A549 (cell line): ENCODE measurements around the gene NYAP1.

Source experiments
- CBX2 ChIP-seq: fragments of 200-600 bp; sonication (generic); IDR thresholded peaks from 2 replicates; pipeline ENCODE4 v1.6.1; 2016; ENCODE audit warnings: low read depth, mild to moderate bottlenecking, borderline replicate concordance
- CBX8 ChIP-seq: fragments of 200-600 bp; sonication (generic); IDR thresholded peaks from 2 replicates; pipeline ENCODE4 v1.6.1; 2016
- CEBPB ChIP-seq, 2 experiments: fragments of >200 bp in 1 of 2; sonication (Bioruptor Twin) in 1 of 2; formaldehyde crosslinking in 1 of 2; IDR thresholded peaks; 2 replicates each; pipeline ENCODE4 v1.6.1; 2012 to 2016
- CHD2 ChIP-seq: fragments of 150-350 bp; IDR thresholded peaks from 2 replicates; pipeline ENCODE4 v1.6.1; 2014; ENCODE audit warnings: low read length; ENCODE audit not compliant: partially characterized antibody
- CHD4 ChIP-seq: fragments of 200-600 bp; sonication (generic); IDR thresholded peaks from 2 replicates; pipeline ENCODE4 v1.6.1; 2016; ENCODE audit warnings: antibody characterized with exemption, mild to moderate bottlenecking, borderline replicate concordance
- EP300 ChIP-seq, 2 experiments: fragments of >200 bp; sonication (Bioruptor Twin); formaldehyde crosslinking; IDR thresholded peaks; 2 replicates in 1 of 2; 3 replicates in 1 of 2; pipeline ENCODE4 v1.6.1; 2016 to 2017
- JUNB ChIP-seq: fragments of >200 bp; sonication (Bioruptor Twin); formaldehyde crosslinking; IDR thresholded peaks from 2 replicates; pipeline ENCODE4 v1.6.1; 2016
- MYC ChIP-seq: IDR thresholded peaks from 2 replicates; pipeline ENCODE4 v1.6.1; 2012; ENCODE audit warnings: mild to moderate bottlenecking, inconsistent platforms, low read length, improper control_type of control experiment, borderline replicate concordance
- PBX3 ChIP-seq: IDR thresholded peaks from 2 replicates; pipeline ENCODE4 v1.6.1; 2012
- POLR2A ChIP-seq: IDR thresholded peaks from 2 replicates; pipeline ENCODE4 v1.6.1; 2012; ENCODE audit warnings: mild to moderate bottlenecking, low read length
- TP53 ChIP-seq: fragments of 250-450 bp; sonication (Bioruptor Pico); IDR thresholded peaks from 2 replicates; pipeline ENCODE4 v1.5.0; 2021; ENCODE audit warnings: mild to moderate bottlenecking, moderate library complexity
- TF ChIP-seq, protein P1 (sequence below): fragments of >200 bp; sonication (Bioruptor Twin); formaldehyde crosslinking; IDR thresholded peaks from 3 replicates; pipeline ENCODE4 v1.5.1; 2016
- TF ChIP-seq, protein P2 (sequence below): fragments of 200-600 bp; sonication (generic); IDR thresholded peaks from 2 replicates; pipeline ENCODE4 v1.6.1; 2016; ENCODE audit warnings: antibody characterized with exemption, mild to moderate bottlenecking, moderate library complexity

DNA sequence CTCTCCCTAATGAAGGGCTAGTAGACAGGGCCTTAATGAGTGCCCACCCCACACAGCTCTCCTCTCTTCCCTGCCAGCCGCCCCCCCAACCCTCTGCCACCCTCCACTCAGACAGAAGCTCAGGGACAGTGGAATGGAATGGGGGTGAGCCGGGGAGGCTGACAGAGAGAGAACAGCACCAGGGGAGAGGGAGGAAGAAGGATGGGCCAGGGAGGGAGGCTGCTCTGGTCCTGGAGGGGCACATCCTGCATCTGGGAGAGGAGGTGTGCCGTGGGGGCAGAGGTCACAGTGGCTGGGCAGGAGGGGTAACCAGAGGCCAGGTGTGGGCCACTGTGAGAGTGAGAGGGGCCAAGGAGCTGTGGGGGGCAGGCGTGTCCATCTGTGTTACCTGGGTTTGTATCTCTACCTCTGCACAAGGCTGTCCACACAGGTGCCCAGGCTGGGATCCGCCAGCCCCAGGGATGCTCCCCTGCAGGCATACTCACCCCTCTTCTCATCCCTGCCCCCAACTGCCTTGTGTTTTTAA is 2.4 kb downstream of the NYAP1 start:
- no peak for TF ChIP-seq TP53 (CRISPR knock-in tag)
- no peak for TF ChIP-seq CHD2
- no peak for TF ChIP-seq CHD4
- no peak for TF ChIP-seq CBX8
- TF ChIP-seq, protein P1, sequence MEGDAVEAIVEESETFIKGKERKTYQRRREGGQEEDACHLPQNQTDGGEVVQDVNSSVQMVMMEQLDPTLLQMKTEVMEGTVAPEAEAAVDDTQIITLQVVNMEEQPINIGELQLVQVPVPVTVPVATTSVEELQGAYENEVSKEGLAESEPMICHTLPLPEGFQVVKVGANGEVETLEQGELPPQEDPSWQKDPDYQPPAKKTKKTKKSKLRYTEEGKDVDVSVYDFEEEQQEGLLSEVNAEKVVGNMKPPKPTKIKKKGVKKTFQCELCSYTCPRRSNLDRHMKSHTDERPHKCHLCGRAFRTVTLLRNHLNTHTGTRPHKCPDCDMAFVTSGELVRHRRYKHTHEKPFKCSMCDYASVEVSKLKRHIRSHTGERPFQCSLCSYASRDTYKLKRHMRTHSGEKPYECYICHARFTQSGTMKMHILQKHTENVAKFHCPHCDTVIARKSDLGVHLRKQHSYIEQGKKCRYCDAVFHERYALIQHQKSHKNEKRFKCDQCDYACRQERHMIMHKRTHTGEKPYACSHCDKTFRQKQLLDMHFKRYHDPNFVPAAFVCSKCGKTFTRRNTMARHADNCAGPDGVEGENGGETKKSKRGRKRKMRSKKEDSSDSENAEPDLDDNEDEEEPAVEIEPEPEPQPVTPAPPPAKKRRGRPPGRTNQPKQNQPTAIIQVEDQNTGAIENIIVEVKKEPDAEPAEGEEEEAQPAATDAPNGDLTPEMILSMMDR: no peak
- TF ChIP-seq JUNB: no peak
- TF ChIP-seq, protein P2, sequence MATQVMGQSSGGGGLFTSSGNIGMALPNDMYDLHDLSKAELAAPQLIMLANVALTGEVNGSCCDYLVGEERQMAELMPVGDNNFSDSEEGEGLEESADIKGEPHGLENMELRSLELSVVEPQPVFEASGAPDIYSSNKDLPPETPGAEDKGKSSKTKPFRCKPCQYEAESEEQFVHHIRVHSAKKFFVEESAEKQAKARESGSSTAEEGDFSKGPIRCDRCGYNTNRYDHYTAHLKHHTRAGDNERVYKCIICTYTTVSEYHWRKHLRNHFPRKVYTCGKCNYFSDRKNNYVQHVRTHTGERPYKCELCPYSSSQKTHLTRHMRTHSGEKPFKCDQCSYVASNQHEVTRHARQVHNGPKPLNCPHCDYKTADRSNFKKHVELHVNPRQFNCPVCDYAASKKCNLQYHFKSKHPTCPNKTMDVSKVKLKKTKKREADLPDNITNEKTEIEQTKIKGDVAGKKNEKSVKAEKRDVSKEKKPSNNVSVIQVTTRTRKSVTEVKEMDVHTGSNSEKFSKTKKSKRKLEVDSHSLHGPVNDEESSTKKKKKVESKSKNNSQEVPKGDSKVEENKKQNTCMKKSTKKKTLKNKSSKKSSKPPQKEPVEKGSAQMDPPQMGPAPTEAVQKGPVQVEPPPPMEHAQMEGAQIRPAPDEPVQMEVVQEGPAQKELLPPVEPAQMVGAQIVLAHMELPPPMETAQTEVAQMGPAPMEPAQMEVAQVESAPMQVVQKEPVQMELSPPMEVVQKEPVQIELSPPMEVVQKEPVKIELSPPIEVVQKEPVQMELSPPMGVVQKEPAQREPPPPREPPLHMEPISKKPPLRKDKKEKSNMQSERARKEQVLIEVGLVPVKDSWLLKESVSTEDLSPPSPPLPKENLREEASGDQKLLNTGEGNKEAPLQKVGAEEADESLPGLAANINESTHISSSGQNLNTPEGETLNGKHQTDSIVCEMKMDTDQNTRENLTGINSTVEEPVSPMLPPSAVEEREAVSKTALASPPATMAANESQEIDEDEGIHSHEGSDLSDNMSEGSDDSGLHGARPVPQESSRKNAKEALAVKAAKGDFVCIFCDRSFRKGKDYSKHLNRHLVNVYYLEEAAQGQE: no peak
- no peak for TF ChIP-seq CEBPB (IDR thresholded peaks at IDR 0.05)
- no peak for TF ChIP-seq PBX3
- no peak for TF ChIP-seq POLR2A
- no peak for TF ChIP-seq CBX2
- TF ChIP-seq MYC: no peak
- no peak for TF ChIP-seq EP300 (IDR thresholded peaks at IDR 0.05)
